Calu3 (cell line): ENCODE data around the gene RPS15. TPM values are rescaled to one million over a fixed set of nuclear protein-coding genes. Genes with fewer than 3 reads are reported as not detected.
A peak's percentile ranks its signal among the peaks of the same experiment; 100 is the strongest.
"Not testable (repeated sequence)": the region's sequence is repeated elsewhere in the genome, so short reads cannot be mapped to it uniquely, and the experiment has no call there.

Experiments used
- BruUV-seq: library from RNA; stranded (reverse); fragments of 400-500 nt; replicated peaks from 2 replicates; lab custom pipeline; 2021; lab: Mats Ljungman, UMichigan
- CTCF ChIA-PET: fragments of 300-600 bp; sonication (Branson Sonifier 250); formaldehyde crosslinking; loops from one replicate; lab custom pipeline; 2022; ENCODE audit warnings: antibody characterized with exemption; lab: Charles Lee
- DNase-seq: peaks from one replicate; pipeline ENCODE4 v3.0.0; 2022
- H3K27ac Mint-ChIP-seq: one replicate; pipeline ENCODE4 v1.8.0; 2022; ENCODE audit warnings: mixed read lengths; ENCODE audit not compliant: unreplicated experiment
- H3K27me3 Mint-ChIP-seq: one replicate; pipeline ENCODE4 v1.8.0; 2022; ENCODE audit warnings: mixed read lengths; ENCODE audit not compliant: unreplicated experiment
- H3K36me3 Mint-ChIP-seq: one replicate; pipeline ENCODE4 v1.8.0; 2022; ENCODE audit warnings: mild to moderate bottlenecking, moderate library complexity, mixed read lengths; ENCODE audit not compliant: insufficient read depth, unreplicated experiment
- H3K4me1 Mint-ChIP-seq: one replicate; pipeline ENCODE4 v1.8.0; 2022; ENCODE audit warnings: mild to moderate bottlenecking, low read depth, mixed read lengths; ENCODE audit not compliant: unreplicated experiment
- H3K4me3 Mint-ChIP-seq: one replicate; pipeline ENCODE4 v1.8.0; 2022; ENCODE audit warnings: mild to moderate bottlenecking, low read depth, moderate library complexity, mixed read lengths; ENCODE audit not compliant: unreplicated experiment
- H3K9me3 Mint-ChIP-seq: one replicate; pipeline ENCODE4 v1.8.0; 2022; ENCODE audit warnings: low read depth, mixed read lengths; ENCODE audit not compliant: unreplicated experiment
- intact Hi-C: fragments of 100-400 bp; cut with micrococcal nuclease; formaldehyde crosslinking; loops from one replicate; pipeline ENCODE4 v1.10.0; 2022; ENCODE audit not compliant: unreplicated experiment
- total RNA-seq: library from RNA; stranded (reverse); gene quantifications from 2 replicates; pipeline ENCODE4 v1.2.3, GENCODE V29; 2022
- TF ChIP-seq, protein P1 (sequence below): fragments of 200-600 bp; IDR thresholded peaks from one replicate; pipeline ENCODE4 v1.8.0; 2022; ENCODE audit warnings: antibody characterized with exemption; ENCODE audit not compliant: unreplicated experiment

RPS15 gene
- total RNA-seq, 1 experiment from 2014 or later = 628 TPM

DNA sequence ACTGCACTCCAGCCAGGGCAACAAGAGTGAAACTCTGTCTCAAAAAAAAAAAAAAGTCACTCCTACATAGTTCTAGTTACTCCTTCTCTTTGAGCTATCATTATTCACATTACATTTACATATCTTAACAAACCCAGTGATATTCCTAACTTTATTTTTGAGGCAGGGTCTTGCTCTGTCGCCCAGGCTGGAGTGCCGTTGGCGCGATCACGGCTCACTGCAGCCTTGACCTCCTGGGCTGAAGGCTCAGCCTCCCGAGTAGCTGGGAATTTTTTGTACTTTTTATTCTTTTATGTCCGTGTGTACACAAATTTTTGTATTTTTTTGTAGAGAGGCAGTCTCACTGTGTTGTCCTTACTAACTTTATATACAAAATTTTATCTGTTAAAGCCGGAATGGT, 587 bp upstream of the RPS15 start:
- CTCF ChIA-PET = no interaction called here

DNA sequence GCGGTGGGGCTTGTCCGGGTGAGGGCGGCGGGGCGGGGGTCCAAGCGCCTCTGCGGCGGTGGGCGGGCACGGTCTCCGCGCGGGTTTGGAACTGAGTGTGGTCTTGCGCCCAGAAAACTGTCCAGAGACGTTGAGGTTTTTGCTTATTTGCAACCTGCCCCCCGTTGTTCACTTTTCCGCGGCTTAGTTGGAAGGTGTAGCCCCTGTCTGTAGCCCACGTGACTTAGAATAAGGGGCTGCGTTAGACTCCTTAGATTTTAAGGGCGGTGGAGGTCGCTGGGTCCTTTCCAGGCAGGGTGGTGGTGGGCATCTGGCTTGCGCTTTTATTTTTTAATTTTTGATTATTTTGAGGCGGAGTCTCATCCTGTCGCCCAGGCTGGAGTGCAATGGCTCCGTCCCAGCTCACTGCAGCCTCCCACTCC, 748 bp downstream of the RPS15 start:
- H3K4me3 Mint-ChIP-seq = peak overlapping the region; percentile 95
- no peak for DNase-seq
- BruUV-seq = no TSS peak
- TF ChIP-seq, protein P1, sequence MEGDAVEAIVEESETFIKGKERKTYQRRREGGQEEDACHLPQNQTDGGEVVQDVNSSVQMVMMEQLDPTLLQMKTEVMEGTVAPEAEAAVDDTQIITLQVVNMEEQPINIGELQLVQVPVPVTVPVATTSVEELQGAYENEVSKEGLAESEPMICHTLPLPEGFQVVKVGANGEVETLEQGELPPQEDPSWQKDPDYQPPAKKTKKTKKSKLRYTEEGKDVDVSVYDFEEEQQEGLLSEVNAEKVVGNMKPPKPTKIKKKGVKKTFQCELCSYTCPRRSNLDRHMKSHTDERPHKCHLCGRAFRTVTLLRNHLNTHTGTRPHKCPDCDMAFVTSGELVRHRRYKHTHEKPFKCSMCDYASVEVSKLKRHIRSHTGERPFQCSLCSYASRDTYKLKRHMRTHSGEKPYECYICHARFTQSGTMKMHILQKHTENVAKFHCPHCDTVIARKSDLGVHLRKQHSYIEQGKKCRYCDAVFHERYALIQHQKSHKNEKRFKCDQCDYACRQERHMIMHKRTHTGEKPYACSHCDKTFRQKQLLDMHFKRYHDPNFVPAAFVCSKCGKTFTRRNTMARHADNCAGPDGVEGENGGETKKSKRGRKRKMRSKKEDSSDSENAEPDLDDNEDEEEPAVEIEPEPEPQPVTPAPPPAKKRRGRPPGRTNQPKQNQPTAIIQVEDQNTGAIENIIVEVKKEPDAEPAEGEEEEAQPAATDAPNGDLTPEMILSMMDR = no peak
- peaks cover 58% of the 10 kb centered on the region for H3K36me3 Mint-ChIP-seq
- CTCF ChIA-PET = no interaction called here
- no peaks in the 10 kb centered on the region for H3K27me3 Mint-ChIP-seq
- intact Hi-C loops = no loop called here
- no peaks in the 10 kb centered on the region for H3K9me3 Mint-ChIP-seq
- no peaks in the 10 kb centered on the region for H3K4me1 Mint-ChIP-seq
- peak overlapping the region; percentile 99 for H3K27ac Mint-ChIP-seq

More for the DNA sequence above, 587 bp upstream of the RPS15 start:
- DNase-seq = no peak
- no TSS peak for BruUV-seq
- Mint-ChIP-seq H3K4me3 (peak overlapping the region; percentile 95), H3K36me3 (peaks cover 53% of the 10 kb centered on the region), H3K4me1 (no peaks in the 10 kb centered on the region), H3K9me3 (no peaks in the 10 kb centered on the region), H3K27me3 (no peaks in the 10 kb centered on the region), H3K27ac (no peak overlapping the region)
- TF ChIP-seq, protein P1 = no peak
- intact Hi-C loops = no loop called here

DNA sequence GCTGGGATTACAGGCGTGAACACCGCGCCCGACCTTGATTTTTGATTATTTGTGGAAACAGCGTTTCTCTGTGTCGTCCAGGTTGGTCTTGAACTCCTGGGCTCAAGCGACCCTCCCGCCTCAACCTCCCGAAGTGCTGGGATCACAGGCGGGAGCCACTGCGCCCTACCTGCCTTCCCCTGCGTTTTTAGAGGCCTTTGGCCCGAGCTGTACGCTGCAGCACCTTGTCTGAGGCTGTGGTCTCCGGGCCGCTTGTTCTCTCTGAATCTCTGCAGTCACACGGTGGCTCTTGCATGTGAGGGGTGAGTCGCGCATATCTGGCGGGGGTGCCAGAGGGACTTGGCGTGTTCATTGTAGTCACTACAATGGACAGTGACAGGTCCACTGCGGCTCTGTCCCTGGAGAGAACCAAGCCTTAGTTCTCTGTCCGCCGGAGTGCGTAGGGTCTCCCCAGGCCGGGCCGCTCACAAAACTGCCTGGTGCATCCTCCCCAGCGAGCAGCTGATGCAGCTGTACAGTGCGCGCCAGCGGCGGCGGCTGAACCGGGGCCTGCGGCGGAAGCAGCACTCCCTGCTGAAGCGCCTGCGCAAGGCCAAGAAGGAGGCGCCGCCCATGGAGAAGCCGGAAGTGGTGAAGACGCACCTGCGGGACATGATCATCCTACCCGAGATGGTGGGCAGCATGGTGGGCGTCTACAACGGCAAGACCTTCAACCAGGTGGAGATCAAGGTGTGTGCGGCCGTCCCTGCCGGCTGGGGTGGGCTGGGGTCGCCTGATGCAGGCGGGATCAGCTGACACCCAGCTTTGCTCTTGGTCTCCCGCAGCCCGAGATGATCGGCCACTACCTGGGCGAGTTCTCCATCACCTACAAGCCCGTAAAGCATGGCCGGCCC, 1.6 kb downstream of the RPS15 start:
- BruUV-seq, DNase-seq, H3K4me1 Mint-ChIP-seq, H3K27me3 Mint-ChIP-seq, H3K9me3 Mint-ChIP-seq, intact Hi-C loops, CTCF ChIA-PET: not testable (repeated sequence)
- Mint-ChIP-seq H3K36me3 (peaks cover 60% of the 10 kb centered on the region), H3K4me3 (peak overlapping the region; percentile 95), H3K27ac (peak overlapping the region; percentile 99)

DNA sequence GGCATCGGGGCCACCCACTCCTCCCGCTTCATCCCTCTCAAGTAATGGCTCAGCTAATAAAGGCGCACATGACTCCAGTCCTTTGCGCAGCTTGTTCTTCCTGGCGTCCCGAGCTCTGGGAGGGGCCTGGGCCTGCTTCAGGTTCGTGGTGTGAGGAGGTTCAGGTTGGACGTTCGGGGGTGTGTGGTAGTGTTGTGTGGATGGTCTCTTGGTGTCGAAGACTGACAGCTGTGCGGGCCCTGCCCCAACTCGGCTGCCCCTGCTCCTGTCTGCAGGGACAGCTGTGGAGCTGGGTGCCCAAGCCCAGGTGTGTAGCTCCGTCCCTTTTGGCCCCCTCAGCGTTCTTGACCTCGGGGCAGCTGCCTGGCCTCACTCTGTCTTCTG, 2.2 kb downstream of the RPS15 start:
- intact Hi-C loops = no loop called here
- peak overlapping the region; percentile 27 for H3K27ac Mint-ChIP-seq
- H3K4me1 Mint-ChIP-seq = no peaks in the 10 kb centered on the region
- H3K9me3 Mint-ChIP-seq = no peaks in the 10 kb centered on the region
- H3K27me3 Mint-ChIP-seq = no peaks in the 10 kb centered on the region
- peak overlapping the region; percentile 95 for H3K4me3 Mint-ChIP-seq
- BruUV-seq = no TSS peak
- peaks cover 66% of the 10 kb centered on the region for H3K36me3 Mint-ChIP-seq
- CTCF ChIA-PET = no interaction called here
- TF ChIP-seq, protein P1 = no peak
- DNase-seq = no peak

DNA sequence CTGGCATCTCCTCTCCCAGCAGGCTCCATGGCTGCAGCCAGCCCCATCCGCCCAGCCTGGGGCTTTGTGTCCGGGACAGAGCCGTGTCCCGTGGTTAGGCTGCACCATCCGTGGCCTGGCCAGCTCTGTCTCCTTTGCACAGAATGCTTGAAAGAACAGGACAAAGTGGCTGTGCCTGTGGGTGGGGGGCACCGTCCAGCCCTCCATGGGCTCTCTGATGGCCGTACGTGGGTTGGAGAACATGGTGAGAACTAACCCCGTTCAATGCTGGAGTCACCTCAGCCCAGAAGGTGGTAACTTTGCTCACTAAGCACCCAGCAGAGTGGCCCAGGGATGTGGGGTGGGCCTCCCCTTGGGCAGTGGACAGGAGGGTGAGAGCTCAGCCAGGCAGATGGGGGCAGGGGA, 2.8 kb downstream of the RPS15 start:
- H3K4me1 Mint-ChIP-seq = no peaks in the 10 kb centered on the region
- no peaks in the 10 kb centered on the region for H3K27me3 Mint-ChIP-seq
- peaks cover 71% of the 10 kb centered on the region for H3K36me3 Mint-ChIP-seq
- TF ChIP-seq, protein P1 = no peak
- intact Hi-C loops = no loop called here
- BruUV-seq = no TSS peak
- H3K4me3 Mint-ChIP-seq = peak overlapping the region; percentile 95
- H3K27ac Mint-ChIP-seq = no peak overlapping the region
- H3K9me3 Mint-ChIP-seq = no peaks in the 10 kb centered on the region
- CTCF ChIA-PET = no interaction called here
- DNase-seq = no peak
